SK-N-SH (cell line): ENCODE measurements around the gene IPMK.

Experiments used
- FOXJ3 ChIP-seq: sonication (generic); formaldehyde crosslinking; IDR thresholded peaks from 2 replicates; pipeline ENCODE4 v1.5.1; 2020; ENCODE audit warnings: mild to moderate bottlenecking, missing genetic modification reagents
- RAD21 ChIP-seq: IDR thresholded peaks from 2 replicates; pipeline ENCODE4 v1.6.1; 2012; ENCODE audit warnings: mild to moderate bottlenecking, low read length
- TAF1 ChIP-seq: IDR thresholded peaks from 2 replicates; pipeline ENCODE4 v1.6.1; 2012; ENCODE audit warnings: low read depth, mild to moderate bottlenecking, low read length, moderate library complexity, borderline replicate concordance
- TF ChIP-seq, protein P1 (sequence below): fragments of 200-600 bp; sonication (generic); IDR thresholded peaks from 2 replicates; pipeline ENCODE4 v1.6.1; 2017; ENCODE audit warnings: antibody characterized with exemption, mild to moderate bottlenecking, moderate library complexity

DNA sequence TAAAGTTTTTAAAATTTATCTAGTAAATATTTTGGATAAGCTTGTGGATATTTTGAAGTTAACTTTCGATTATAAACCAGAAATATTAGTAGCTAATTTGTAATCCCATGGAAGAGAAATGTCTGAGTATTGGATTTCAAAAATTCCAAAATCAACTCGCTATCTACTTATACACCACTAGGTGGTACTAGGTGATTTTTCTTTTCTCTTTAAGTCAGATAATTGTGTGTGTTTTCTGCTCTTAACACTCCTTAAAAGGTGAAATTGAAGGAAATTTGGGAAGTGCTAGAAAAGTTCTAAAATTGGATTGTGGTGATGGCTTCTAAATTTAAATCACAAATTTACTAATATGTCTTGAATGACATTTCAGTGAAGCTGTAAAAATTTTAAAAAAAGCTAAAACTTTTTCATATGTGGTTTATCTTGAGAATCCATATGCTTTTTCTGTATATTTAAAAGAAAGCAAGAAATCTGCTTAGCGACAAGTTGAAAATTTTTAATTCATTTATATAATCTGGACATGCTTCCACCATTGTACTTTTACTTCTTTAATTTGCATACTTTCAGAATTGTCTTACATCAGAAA lies 90.2 kb downstream of the IPMK start:
- no peak for TF ChIP-seq TAF1
- no peak for TF ChIP-seq FOXJ3
- peak; percentile 84 for TF ChIP-seq RAD21
- TF ChIP-seq, protein P1, sequence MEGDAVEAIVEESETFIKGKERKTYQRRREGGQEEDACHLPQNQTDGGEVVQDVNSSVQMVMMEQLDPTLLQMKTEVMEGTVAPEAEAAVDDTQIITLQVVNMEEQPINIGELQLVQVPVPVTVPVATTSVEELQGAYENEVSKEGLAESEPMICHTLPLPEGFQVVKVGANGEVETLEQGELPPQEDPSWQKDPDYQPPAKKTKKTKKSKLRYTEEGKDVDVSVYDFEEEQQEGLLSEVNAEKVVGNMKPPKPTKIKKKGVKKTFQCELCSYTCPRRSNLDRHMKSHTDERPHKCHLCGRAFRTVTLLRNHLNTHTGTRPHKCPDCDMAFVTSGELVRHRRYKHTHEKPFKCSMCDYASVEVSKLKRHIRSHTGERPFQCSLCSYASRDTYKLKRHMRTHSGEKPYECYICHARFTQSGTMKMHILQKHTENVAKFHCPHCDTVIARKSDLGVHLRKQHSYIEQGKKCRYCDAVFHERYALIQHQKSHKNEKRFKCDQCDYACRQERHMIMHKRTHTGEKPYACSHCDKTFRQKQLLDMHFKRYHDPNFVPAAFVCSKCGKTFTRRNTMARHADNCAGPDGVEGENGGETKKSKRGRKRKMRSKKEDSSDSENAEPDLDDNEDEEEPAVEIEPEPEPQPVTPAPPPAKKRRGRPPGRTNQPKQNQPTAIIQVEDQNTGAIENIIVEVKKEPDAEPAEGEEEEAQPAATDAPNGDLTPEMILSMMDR: peak; percentile 79
